ENCODE data around the gene CLNK. TPM values are rescaled to one million over a fixed set of nuclear protein-coding genes. Genes with fewer than 3 reads are reported as not detected.

CLNK gene
- total and polyA plus RNA-seq, 2 donors (not counting 1 experiment from before 2014, with no cell fraction given), result 0.57 to 0.75 TPM

GRCh38 chr4:10478621-10479020 is 205.9 kb downstream of the CLNK start:
- peaks cover 0 to 2% (median 0%) of the 10 kb centered on the region in 3 donors for H3K9me3 ChIP-seq (ENCODE audit: control extremely low read depth in 1 of 3, control insufficient read depth in 2 of 3, insufficient read depth in 1 of 3, low read length in 2 of 3)
- H3K27me3 Mint-ChIP-seq, result peaks cover 26% of the 10 kb centered on the region
- H3K4me3 ChIP-seq (ENCODE audit: control extremely low read depth in 1 of 5, extremely low read depth in 1 of 5, insufficient read depth in 1 of 5, low read depth in 2 of 5, low read length in 4 of 5), result no peak overlapping the region
- no peak overlapping the region for H2AFZ ChIP-seq (ENCODE audit: insufficient read depth, low read depth, low read length, poor library complexity, severe bottlenecking)
- H3K9me3 Mint-ChIP-seq (ENCODE audit: insufficient read depth), result no peaks in the 10 kb centered on the region
- H4K20me1 ChIP-seq (ENCODE audit: control insufficient read depth, insufficient read depth, low read length, poor library complexity, severe bottlenecking), result no peaks in the 10 kb centered on the region
- DNase-seq (no peak), ATAC-seq (ENCODE audit: low read depth) (no peak)
- no peaks in the 10 kb centered on the region for H3K36me3 ChIP-seq (replicated peaks in 1 of 2; ENCODE audit: control extremely low read depth in 1 of 2, control insufficient read depth in 1 of 2, extremely low read depth in 1 of 2, insufficient read depth in 2 of 2, low read length in 1 of 2)
- H3K79me2 ChIP-seq (ENCODE audit: control insufficient read depth, insufficient read depth, low read length), result no peaks in the 10 kb centered on the region
- no peak overlapping the region for H3K27ac Mint-ChIP-seq
- peaks cover 1% of the 10 kb centered on the region for H3K4me1 Mint-ChIP-seq
- TF ChIP-seq EZH2 (IDR thresholded peaks at IDR 0.05; ENCODE audit: borderline replicate concordance, insufficient read depth, low read depth, low read length, poor library complexity, severe bottlenecking) (no peak), CTCF (IDR thresholded peaks at IDR 0.05) (no peak)
- no peak overlapping the region for H3K4me2 ChIP-seq (replicated peaks; ENCODE audit: low read depth, low read length, poor library complexity, severe bottlenecking)
- H3K27ac ChIP-seq (ENCODE audit: low read length in 2 of 2), result no peak overlapping the region
- no peaks in the 10 kb centered on the region for H3K4me1 ChIP-seq (ENCODE audit: control insufficient read depth in 2 of 2, insufficient read depth in 2 of 2, low read length in 2 of 2)
- no peak overlapping the region for H3K4me3 Mint-ChIP-seq
- CTCF ChIA-PET, result no interaction called here
- H3K27me3 ChIP-seq (replicated peaks in 1 of 4; ENCODE audit: control extremely low read depth in 1 of 4, control insufficient read depth in 3 of 4, insufficient read depth in 4 of 4, low read length in 3 of 4), result peaks cover 0 to 5% (median 1%) of the 10 kb centered on the region in 4 experiments
- POLR2A ChIA-PET, result no interaction called here
- intact Hi-C loops (cut with micrococcal nuclease), result no loop called here
- H3K9ac ChIP-seq (ENCODE audit: low read length), result no peak overlapping the region

- Histone ChIP-seq H3K27me3 (replicated peaks in 1 of 4; ENCODE audit: control extremely low read depth in 1 of 4, control insufficient read depth in 3 of 4, insufficient read depth in 4 of 4, low read length in 3 of 4) (peaks cover 0 to 10% (median 0%) of the 10 kb centered on the region in 4 experiments), H3K4me3 (ENCODE audit: control extremely low read depth in 1 of 5, extremely low read depth in 1 of 5, insufficient read depth in 1 of 5, low read depth in 2 of 5, low read length in 4 of 5) (no peak overlapping the region), H3K4me2 (replicated peaks; ENCODE audit: low read depth, low read length, poor library complexity, severe bottlenecking) (no peak overlapping the region), H3K9ac (ENCODE audit: low read length) (no peak overlapping the region), H2AFZ (ENCODE audit: insufficient read depth, low read depth, low read length, poor library complexity, severe bottlenecking) (no peak overlapping the region), H3K79me2 (ENCODE audit: control insufficient read depth, insufficient read depth, low read length) (no peaks in the 10 kb centered on the region), H3K4me1 (ENCODE audit: control insufficient read depth in 2 of 2, insufficient read depth in 2 of 2, low read length in 2 of 2) (no peaks in the 10 kb centered on the region), H3K36me3 (replicated peaks in 1 of 2; ENCODE audit: control extremely low read depth in 1 of 2, control insufficient read depth in 1 of 2, extremely low read depth in 1 of 2, insufficient read depth in 2 of 2, low read length in 1 of 2) (no peaks in the 10 kb centered on the region), H4K20me1 (ENCODE audit: control insufficient read depth, insufficient read depth, low read length, poor library complexity, severe bottlenecking) (no peaks in the 10 kb centered on the region), H3K9me3 (ENCODE audit: control extremely low read depth in 1 of 3, control insufficient read depth in 2 of 3, insufficient read depth in 1 of 3, low read length in 2 of 3) (peaks cover 0 to 1% (median 0%) of the 10 kb centered on the region in 3 donors), H3K27ac (ENCODE audit: low read length in 2 of 2) (no peak overlapping the region)
- Mint-ChIP-seq H3K4me3 (no peak overlapping the region), H3K4me1 (no peaks in the 10 kb centered on the region), H3K27ac (no peak overlapping the region), H3K9me3 (ENCODE audit: insufficient read depth) (no peaks in the 10 kb centered on the region), H3K27me3 (peaks cover 22% of the 10 kb centered on the region)
- ATAC-seq (ENCODE audit: low read depth) (no peak), DNase-seq (no peak)
- ChIA-PET POLR2A (no interaction called here), CTCF (interaction anchor here (1.4 kb wide), 1 partner anchor 9 kb away, joined by 4 read pairs; no protein-coding TSS in a partner anchor)
- WGBS (ENCODE audit: insufficient coverage), result 91% methylated on average over 3 of the region's 5 CpGs
- no peak for TF ChIP-seq EZH2 (IDR thresholded peaks at IDR 0.05; ENCODE audit: borderline replicate concordance, insufficient read depth, low read depth, low read length, poor library complexity, severe bottlenecking)
- no peak for TF ChIP-seq CTCF (IDR thresholded peaks at IDR 0.05)
- intact Hi-C loops (cut with micrococcal nuclease), result no loop called here
These were observed 214.1 kb downstream of the CLNK start for GRCh38 chr4:10470505-10470904.

Measured in B cell (primary cell).